NCI-H2196 treated with DMSO at 0.1 percent for 48 hours (cell line): ENCODE measurements around the gene DLGAP5.

Experiments used
- DNase-seq: peaks from one replicate; lab custom pipeline; 2025; ENCODE audit not compliant: unreplicated experiment; lab: John Stamatoyannopoulos, UW

Gene DLGAP5

GRCh38 chr14:55190906-55191202 lies 531 bp downstream of the DLGAP5 start:
- DNase-seq, result no peak

DNA sequence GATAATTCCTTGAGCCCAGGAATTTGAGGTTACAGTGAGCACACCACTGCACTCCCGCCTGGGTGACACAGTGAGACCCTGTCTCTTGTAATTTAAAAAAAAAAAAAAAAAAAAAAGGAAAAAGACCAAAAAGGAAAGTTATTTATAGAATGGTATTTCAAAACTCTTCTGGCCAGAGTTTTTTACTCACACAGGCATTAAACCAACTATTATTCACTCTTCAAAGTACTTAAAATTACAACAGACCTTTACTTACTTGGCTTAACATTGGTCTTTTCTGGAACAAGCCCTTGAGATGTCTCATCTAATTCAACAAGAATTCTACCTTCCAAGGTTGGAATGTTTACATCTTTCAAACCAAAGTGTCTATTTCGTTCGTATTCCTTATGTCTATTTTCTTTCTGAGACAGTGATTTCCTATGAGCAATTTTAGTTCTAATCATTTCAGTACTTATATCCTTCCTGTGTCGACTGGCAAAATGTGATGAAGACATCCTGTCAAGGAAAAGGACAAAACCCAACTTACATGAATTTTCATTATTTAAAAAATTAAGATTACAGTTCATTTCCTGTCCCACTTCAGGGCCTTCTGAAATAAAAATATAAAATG lies 2.6 kb downstream of the DLGAP5 start:
- DNase-seq, result no peak

DNA sequence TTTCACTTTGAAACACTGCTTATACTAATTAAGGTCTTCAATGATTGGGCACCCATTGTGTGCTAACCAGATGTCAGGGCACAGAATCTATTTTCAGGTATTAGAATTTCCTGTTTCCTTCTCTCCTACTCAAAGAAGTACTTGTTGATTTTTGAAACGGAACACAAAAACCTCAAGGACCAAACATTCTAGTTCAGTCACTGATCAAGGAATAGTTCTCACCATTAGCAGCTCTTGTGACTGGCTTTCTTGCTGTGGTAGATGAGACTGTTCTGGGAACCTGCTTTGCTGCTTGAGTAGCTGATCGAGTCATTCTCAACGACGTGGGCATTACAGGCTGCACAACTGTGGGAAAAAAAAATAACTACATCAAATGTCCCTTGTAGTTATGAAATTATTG lies 11.0 kb downstream of the DLGAP5 start:
- DNase-seq, result no peak

- no peak for DNase-seq
These were observed 11.4 kb downstream of the DLGAP5 start for GRCh38 chr14:55180006-55180405.

- DNase-seq, result no peak
These were observed 20.9 kb downstream of the DLGAP5 start for GRCh38 chr14:55170526-55170925.

DNA sequence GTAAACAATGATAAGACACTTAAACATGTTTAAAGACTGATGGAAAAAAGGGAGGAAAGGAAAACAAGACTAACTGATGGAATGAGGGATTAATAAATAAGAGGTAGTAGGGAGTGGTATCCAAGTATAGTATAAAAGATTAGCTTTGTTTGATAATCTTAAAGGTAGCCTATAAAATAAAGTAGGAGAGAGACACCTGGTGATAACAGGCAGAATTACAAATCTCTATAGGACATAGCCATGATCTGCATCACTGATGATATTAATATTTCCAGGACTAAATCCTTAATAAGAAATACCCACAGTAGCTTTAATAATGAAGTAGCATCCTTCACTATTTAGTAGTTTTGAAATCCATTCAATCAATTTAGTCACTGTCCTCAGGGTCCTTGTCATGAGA lies 30.4 kb downstream of the DLGAP5 start:
- DNase-seq, result peak; percentile 5

DNA sequence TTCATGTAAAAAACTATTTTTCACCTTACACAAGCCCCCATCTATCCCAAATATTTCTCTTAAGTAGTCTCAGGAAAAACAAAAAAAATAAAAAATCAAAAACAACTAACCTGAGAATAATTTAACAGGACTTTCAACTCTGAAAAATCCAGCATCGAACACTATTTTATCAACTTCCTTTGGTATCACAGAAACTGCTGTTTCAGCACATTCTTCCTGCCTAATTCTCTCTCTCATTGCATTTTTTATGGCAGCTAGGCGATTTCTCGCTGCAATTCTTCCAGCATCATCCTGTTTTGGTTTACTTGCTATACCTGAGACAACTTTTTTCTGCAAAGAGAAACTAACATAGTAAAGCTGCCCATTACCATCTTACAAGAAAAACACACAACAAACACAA lies 33.0 kb downstream of the DLGAP5 start:
- DNase-seq, result no peak

GRCh38 chr14:55157080-55157479 lies 34.3 kb downstream of the DLGAP5 start:
- no peak for DNase-seq

DNA sequence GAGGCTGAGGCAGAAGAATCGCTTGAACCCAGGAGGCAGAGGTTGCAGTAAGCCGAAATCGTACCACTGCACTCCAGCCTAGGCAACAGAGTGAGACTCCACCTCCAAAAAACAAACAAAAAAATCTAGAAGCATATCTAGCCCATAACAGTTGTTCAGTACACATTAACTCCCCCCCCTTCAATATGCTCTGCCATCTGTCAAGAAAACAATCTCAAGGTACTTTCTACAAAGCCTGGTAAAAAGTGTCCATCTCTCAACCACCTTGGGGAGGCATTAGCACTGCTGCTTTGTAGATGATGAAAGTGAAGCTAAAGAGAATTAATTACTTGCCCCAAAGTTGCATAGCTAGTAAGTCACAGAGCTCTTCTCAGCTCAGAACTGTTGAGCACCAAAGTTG lies 37.4 kb downstream of the DLGAP5 start:
- DNase-seq, result no peak

GRCh38 chr14:55152052-55152753 lies 39.2 kb downstream of the DLGAP5 start:
- DNase-seq, result no peak

DNA sequence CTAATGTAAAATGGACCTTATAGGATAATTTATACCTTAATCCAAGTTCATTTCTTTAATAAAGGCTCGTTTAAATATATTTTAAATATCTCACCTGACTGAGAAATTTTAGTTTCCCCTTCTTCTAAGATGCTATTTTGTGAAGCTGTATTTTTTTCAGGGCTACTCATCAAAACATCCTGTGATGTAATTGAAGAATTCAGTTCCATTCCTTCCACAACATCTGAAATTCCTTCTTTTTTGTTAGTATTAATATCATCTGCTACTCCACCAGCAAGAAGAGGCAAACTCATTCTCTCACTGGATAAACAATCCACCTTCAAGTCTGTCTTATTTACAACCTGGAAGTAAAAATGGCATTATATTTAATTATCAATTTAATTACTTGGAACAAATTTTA lies 39.8 kb downstream of the DLGAP5 start:
- no peak for DNase-seq

GRCh38 chr14:55146425-55146824 lies 45.0 kb downstream of the DLGAP5 start:
- no peak for DNase-seq

GRCh38 chr14:55142466-55142865 lies 48.9 kb downstream of the DLGAP5 start:
- no peak for DNase-seq

GRCh38 chr14:55141825-55142224 lies 49.6 kb downstream of the DLGAP5 start:
- no peak for DNase-seq

- no peak for DNase-seq
These were observed 51.5 kb downstream of the DLGAP5 start for GRCh38 chr14:55139696-55140509.

- no peak for DNase-seq
These were observed 52.2 kb downstream of the DLGAP5 start for GRCh38 chr14:55139141-55139540.

DNA sequence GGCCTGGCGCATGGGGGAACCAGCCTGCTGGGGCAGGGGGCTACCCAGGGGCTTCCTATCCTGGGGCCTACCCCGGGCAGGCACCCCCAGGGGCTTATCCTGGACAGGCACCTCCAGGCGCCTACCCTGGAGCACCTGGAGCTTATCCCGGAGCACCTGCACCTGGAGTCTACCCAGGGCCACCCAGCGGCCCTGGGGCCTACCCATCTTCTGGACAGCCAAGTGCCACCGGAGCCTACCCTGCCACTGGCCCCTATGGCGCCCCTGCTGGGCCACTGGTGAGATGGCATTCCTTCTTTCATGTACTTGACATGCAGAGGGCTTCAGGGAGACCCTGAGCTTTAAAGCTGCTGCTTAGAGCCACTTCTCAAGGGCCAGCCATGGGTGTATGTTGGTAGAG lies 53.3 kb downstream of the DLGAP5 start:
- no peak for DNase-seq

DNA sequence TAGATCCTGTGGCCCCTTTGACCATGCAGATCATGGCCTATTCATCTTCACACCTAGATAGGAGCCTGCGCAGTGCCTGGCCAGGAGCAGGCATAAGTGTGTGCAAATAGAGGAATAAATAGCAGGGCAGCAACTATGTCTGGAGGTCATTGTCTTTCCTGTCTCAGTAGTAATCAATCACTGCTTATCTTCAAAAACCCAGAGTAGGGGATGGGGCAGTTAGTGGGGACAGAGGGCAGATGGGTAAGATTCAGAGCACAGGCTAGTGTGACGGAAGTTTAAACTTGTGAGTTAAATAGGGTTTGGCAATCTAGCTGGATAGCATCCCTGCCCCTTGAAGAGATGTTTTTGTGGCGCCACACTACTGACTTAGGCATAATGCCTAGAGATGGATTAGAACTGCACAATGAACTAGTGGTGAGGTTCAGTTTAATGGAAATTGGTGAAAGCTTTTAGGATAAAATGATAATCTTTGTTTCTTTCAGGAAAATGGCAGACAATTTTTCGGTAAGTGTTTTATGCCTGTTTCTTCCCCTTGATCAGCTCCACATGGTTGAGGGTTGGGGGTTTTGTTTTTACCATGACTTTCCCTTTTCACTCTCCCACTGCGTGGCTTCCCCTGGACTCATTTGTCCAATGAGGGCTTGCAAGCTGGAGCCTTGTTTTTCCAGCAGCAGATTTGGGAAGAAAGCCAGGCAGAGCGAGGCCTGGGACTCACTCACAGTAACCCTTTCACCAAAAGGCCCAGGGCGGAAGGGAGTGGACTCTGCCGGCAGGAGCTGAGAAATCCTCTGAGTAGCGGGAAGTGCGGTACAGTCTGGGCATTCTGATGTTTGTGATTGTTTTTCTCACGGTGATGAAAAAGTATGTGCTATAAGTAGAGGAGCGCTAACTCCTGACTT lies 54.2 kb downstream of the DLGAP5 start:
- no peak for DNase-seq

GRCh38 chr14:55136241-55136640 lies 55.1 kb downstream of the DLGAP5 start:
- no peak for DNase-seq

DNA sequence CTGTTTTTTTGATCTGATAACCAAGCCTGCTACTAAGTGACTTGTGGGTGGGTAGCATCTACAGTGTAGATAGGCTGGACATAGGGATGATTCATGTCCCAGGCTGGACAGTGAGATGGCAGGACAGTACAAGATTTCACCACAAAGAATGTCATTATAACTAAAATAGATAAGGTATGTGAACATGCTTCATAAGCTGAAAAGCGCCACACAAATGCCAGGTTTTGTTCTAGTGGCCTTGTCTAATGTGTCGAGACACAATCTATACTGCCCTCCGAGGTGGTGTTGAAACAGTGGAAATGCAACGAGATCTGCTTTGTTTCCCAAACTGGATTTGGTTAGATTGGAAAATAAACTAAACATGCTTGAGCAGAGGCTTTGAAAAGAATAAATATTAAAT lies 58.0 kb downstream of the DLGAP5 start:
- no peak for DNase-seq

DNA sequence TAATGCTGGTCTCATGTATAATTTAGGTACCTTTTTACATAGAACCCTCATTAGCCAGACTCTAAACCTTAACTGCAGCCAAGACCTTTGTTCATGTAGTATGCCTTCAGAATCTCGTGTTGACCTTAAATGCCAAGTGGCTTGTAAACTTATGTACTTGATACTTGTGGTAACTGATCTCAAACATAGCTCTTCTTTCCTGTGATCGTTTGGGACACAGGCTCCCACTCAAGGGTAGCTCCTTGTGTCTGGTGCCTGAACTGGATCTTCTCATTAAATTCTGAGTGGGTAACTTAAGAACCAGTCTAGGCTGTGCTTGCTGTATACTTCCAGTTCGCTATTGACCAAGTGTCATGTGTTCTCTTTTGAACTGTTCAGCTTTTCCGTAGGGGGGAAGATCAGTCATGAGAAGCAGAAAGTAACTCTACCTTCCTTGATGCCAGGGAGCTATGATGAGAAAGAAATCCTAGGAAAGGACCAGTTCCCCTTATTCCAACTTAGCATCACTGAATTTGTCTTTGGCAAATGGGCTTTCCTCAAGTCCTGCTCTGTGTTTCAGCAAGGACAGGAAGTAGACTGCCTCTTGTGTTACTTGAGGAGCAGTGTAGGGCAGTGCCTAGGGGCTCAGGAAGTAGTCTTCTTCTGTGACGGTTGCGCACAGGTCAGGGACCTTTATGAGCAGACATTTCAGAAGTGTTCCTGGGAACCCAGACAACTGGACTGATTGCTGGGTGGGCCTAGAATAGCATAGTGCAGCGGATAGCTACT lies 59.8 kb downstream of the DLGAP5 start:
- DNase-seq, result peak; percentile 49
